Activated CD4-positive, alpha-beta memory T cell treated with anti-CD3 and anti-CD28 coated beads, Interleukin-2, amount 10 ng/mL, durations not matched to agents 7 days and 5 days (primary cell): ENCODE measurements around the gene ULK4. TPM values are rescaled to one million over a fixed set of nuclear protein-coding genes. Genes with fewer than 3 reads are reported as not detected.
"Not testable (repeated sequence)": the region's sequence is repeated elsewhere in the genome, so short reads cannot be mapped to it uniquely, and the experiment has no call there.

Experiments used
- CTCF ChIA-PET: fragments of 350-600 bp; sonication (Branson Sonifier 250); formaldehyde crosslinking; loops from one replicate; lab custom pipeline; 2021; ENCODE audit warnings: antibody characterized with exemption, inconsistent platforms; lab: Charles Lee
- POLR2A ChIA-PET: fragments of 350-600 bp; sonication (Branson Sonifier 250); formaldehyde crosslinking; loops from one replicate; lab custom pipeline; 2021; ENCODE audit warnings: antibody characterized with exemption; lab: Charles Lee
- DNase-seq: peaks from one replicate; pipeline ENCODE4 v3.0.0-alpha.2; 2020
- H3K27ac Mint-ChIP-seq: one replicate; pipeline ENCODE4 v1.8.0; 2021; ENCODE audit warnings: mild to moderate bottlenecking, mixed read lengths
- H3K27me3 Mint-ChIP-seq: one replicate; pipeline ENCODE4 v1.8.0; 2021; ENCODE audit warnings: mixed read lengths
- H3K36me3 Mint-ChIP-seq: one replicate; pipeline ENCODE4 v1.8.0; 2021; ENCODE audit warnings: low read depth, mixed read lengths
- H3K4me1 Mint-ChIP-seq: one replicate; pipeline ENCODE4 v1.8.0; 2021; ENCODE audit warnings: mixed read lengths
- H3K4me3 Mint-ChIP-seq: one replicate; pipeline ENCODE4 v1.8.0; 2021; ENCODE audit warnings: mild to moderate bottlenecking, mixed read lengths
- H3K9me3 Mint-ChIP-seq: one replicate; pipeline ENCODE4 v1.8.0; 2021; ENCODE audit warnings: mixed read lengths
- total RNA-seq, 2 experiments: library from RNA; stranded (reverse); gene quantifications; one replicate each; pipeline ENCODE4 v1.2.3, GENCODE V29; 2021

ULK4 gene
- total RNA-seq, 2 experiments from 2014 or later = 14.1 to 18.2 TPM

DNA sequence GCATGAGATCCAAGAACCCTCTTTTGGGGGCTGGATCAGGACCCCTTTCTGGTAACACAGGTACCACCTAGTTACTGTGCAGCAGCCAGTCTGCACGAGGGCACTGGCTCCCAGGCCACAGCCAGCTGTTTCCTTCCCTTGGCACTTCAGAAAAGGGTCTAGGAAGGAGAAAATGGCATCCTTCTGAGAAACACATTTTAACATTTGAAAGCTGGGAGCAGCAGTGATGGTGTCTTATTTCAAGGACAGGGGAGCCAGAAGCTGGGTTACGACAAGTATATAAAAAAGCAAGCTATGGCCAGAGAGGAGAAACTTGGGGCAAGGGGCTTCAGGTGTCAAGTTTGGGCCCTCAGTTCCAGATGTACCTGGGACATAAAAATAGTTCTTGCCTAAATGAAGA lies 479.8 kb downstream of the ULK4 start:
- H3K36me3 Mint-ChIP-seq = no peaks in the 10 kb centered on the region
- ChIA-PET CTCF (no interaction called here), POLR2A (no interaction called here)
- peaks cover 2% of the 10 kb centered on the region for H3K9me3 Mint-ChIP-seq
- DNase-seq = no peak
- H3K4me1 Mint-ChIP-seq = no peaks in the 10 kb centered on the region
- H3K27ac Mint-ChIP-seq = no peak overlapping the region
- H3K27me3 Mint-ChIP-seq = no peaks in the 10 kb centered on the region
- no peak overlapping the region for H3K4me3 Mint-ChIP-seq

DNA sequence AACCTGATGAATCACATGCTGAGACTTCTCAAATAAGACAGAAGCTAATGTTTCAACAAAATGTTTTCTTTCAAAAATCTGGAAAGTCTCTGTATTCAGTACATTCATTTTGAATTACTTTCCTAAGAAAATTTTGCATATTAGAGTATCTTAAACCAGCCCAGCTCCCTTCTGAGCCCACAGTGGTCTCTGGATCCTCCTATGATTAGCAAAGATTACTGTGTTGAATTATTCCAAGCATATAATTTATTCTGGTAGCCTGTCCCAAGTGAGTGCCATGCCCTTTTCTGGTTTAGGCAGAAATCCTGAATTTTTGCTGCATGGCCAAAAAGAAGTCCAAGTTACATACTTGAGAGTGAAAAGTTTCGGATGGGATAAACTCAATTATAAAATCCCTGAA lies 483.6 kb downstream of the ULK4 start:
- POLR2A ChIA-PET = no interaction called here

DNA sequence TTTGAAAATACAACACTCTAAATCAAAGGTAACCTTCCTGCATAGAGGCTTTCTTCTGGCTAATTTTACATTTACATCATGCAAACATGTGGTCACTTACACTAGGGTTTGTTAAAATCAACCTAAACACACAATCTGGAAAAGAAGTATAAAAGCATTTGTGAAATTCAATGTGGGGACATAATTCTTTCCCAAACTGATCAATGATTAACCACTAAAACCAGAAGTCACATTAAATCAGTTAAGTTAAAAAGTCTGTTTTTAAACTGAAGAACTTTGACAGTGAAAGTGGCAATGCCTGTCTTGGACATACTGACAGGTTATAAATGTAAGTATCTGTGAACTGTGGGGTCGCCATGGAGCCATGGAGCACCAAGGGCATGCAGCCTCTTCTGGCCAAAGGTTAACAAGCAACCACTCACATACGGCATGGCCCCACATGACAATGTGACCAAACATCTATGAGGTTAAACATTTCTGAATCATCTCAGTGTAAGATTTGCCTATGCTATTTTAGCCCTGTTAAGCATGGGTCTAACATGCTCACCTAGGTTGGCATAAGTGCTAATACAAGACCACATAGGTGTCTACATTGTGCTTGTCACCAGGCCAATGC lies 484.4 kb downstream of the ULK4 start:
- peaks cover 12% of the 10 kb centered on the region for H3K9me3 Mint-ChIP-seq
- H3K36me3 Mint-ChIP-seq = no peaks in the 10 kb centered on the region
- no peak overlapping the region for H3K4me3 Mint-ChIP-seq
- ChIA-PET CTCF (interaction anchor here (0.5 to 0.6 kb wide), 2 partner anchors 45 to 199 kb away, joined by 3 read pairs; no protein-coding TSS in a partner anchor), POLR2A (no interaction called here)
- H3K27me3 Mint-ChIP-seq = no peaks in the 10 kb centered on the region
- DNase-seq = no peak
- no peak overlapping the region for H3K27ac Mint-ChIP-seq
- H3K4me1 Mint-ChIP-seq = no peaks in the 10 kb centered on the region

More for the DNA sequence above, 483.6 kb downstream of the ULK4 start:
- no peaks in the 10 kb centered on the region for H3K36me3 Mint-ChIP-seq
- H3K27ac Mint-ChIP-seq = no peak overlapping the region
- no peak for DNase-seq
- no peak overlapping the region for H3K4me3 Mint-ChIP-seq
- CTCF ChIA-PET = no interaction called here
- H3K9me3 Mint-ChIP-seq = peaks cover 8% of the 10 kb centered on the region
- H3K27me3 Mint-ChIP-seq = no peaks in the 10 kb centered on the region
- H3K4me1 Mint-ChIP-seq = no peaks in the 10 kb centered on the region

DNA sequence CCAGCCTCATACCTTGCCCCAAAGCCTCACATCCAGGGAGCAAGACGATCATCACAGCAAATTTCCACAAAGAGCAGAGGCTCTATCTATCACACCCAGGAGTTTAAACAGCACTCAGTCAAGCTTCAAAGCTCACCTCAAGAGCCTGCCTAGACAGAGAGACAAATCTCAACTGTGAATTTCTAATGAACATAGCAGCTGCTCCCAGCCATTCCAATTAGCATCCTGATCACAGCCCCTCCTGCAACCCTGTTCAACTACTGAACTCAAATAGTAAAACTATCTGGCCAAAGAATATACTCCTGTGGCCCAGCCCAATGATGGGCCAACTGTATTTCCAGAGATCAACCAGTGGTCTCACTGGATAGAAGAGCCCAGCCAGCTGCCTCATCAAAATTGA lies 492.8 kb downstream of the ULK4 start:
- H3K27me3 Mint-ChIP-seq = no peaks in the 10 kb centered on the region
- ChIA-PET CTCF (interaction anchor here (0.7 kb wide), 1 partner anchor 278 kb away, joined by 6 read pairs; no protein-coding TSS in a partner anchor), POLR2A (no interaction called here)
- H3K4me1 Mint-ChIP-seq = no peaks in the 10 kb centered on the region
- H3K36me3 Mint-ChIP-seq = no peaks in the 10 kb centered on the region
- DNase-seq = no peak
- H3K4me3 Mint-ChIP-seq = no peak overlapping the region
- H3K27ac Mint-ChIP-seq = no peak overlapping the region
- H3K9me3 Mint-ChIP-seq = peaks cover 24% of the 10 kb centered on the region

DNA sequence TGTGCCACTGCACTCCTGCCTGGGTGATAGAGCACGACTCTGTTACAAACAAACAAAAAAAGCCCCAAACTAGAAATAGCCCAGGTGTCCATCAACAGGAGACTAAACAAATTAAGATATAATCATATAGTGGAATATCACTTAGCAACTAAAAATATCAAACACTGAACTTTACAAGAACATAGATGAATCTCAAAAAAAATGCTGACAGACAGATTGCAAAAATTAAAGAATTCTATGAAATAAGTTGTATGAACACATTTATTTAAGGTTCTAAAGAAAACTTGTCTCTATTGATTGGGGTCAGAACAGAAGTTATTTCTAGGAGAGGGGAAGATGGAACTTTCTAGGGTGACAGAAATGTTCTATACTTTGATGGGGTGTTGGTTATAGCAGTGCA lies 494.4 kb downstream of the ULK4 start:
- Mint-ChIP-seq H3K4me1 (no peaks in the 10 kb centered on the region), H3K27ac (no peak overlapping the region), H3K36me3 (no peaks in the 10 kb centered on the region), H3K27me3 (no peaks in the 10 kb centered on the region), H3K9me3 (peaks cover 17% of the 10 kb centered on the region), H3K4me3 (no peak overlapping the region)
- POLR2A ChIA-PET = no interaction called here
- CTCF ChIA-PET = no interaction called here
- no peak for DNase-seq

DNA sequence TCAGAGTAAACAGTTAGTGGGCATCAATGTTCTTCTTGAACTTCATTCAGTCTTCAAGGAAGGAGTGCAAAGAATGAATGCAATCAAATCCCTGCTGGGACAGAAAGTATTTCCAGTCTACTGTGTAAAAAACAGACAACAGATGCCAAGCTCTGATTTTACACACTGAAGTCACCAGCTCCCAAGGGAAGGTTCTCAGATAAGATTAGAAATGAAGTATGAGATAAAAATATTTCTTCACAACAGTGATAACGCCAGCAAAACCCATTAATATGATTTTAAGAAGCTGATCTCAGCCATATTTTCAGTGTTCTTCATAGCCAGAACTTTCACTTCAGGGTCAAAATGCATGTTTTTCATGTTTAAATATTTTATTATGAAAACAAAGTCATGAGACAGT lies 497.0 kb downstream of the ULK4 start:
- H3K4me1 Mint-ChIP-seq = no peaks in the 10 kb centered on the region
- DNase-seq = no peak
- ChIA-PET CTCF (no interaction called here), POLR2A (no interaction called here)
- H3K36me3 Mint-ChIP-seq = no peaks in the 10 kb centered on the region
- no peaks in the 10 kb centered on the region for H3K27me3 Mint-ChIP-seq
- peaks cover 5% of the 10 kb centered on the region for H3K9me3 Mint-ChIP-seq
- no peak overlapping the region for H3K27ac Mint-ChIP-seq
- no peak overlapping the region for H3K4me3 Mint-ChIP-seq

DNA sequence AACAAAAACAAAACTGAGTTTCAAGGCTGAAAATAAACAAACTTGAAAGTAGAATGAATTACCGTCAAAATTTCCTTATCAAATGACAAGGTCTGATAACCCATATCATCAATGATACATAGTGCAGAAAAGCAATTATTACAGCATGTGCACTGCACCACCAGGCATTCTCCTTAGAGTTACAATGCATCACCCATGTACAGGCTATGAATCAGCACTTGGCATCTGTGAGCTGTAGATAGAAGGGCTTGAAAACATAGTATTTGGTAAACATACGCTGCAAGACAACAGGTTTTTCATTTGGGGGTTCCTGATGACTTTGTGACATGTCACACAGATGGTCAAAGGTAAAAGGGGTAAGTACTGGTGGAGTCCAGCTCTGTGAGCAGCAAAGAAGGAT lies 497.5 kb downstream of the ULK4 start:
- ChIA-PET POLR2A (no interaction called here), CTCF (no interaction called here)

DNA sequence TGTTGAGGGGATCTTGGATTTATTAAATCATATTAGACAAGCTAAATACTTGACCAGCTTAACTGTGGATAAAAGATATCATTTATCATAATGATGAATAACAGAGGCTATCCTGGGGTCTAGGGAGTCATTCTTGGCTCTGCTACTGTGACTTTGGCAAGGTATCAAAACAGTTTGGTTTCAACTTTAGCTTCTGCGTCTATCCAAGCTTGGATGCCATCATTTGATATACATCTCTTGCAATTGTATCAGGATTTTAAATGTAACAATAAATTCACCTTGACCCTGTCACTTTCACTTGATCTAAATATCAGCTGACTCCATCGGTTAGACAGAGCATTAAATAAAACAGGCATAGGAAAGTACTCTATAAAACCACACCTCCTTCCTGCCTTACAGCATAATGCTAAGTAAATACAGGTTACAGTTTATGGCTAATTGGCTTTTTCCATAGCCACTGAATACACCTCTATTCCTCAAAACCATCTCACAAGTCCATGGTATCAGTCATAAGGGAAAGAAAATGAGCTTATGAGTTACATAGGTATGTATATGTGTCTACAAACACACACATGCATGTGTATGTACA lies 499.7 kb downstream of the ULK4 start:
- Mint-ChIP-seq H3K4me3 (no peak overlapping the region), H3K4me1 (no peaks in the 10 kb centered on the region), H3K27me3 (no peaks in the 10 kb centered on the region), H3K27ac (no peak overlapping the region), H3K36me3 (no peaks in the 10 kb centered on the region), H3K9me3 (no peaks in the 10 kb centered on the region)
- ChIA-PET CTCF (no interaction called here), POLR2A (no interaction called here)
- no peak for DNase-seq

More for the DNA sequence above, 497.5 kb downstream of the ULK4 start:
- Mint-ChIP-seq H3K36me3 (no peaks in the 10 kb centered on the region), H3K27me3 (no peaks in the 10 kb centered on the region), H3K4me3 (no peak overlapping the region), H3K27ac (no peak overlapping the region), H3K9me3 (peaks cover 3% of the 10 kb centered on the region), H3K4me1 (no peaks in the 10 kb centered on the region)
- no peak for DNase-seq

DNA sequence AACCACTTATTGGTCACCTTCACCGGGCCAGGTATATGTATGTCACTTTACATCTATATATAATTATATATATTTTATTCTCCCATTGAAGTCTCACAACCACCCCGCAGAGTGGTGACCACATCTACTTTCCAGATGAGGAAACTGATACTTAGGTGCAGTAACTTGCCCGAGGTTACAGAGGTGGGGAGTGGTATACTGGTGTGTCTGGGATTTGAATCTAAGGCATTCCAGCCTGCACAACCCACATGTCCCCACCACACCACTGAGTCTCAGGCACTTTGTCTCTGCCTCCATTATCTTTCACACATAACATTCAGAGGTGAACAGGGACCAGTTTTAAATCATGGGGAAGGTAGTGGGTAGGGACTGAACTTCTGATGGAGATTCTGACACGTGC lies 501.2 kb downstream of the ULK4 start:
- ChIA-PET CTCF (no interaction called here), POLR2A (no interaction called here)
- Mint-ChIP-seq H3K27ac (no peak overlapping the region), H3K36me3 (no peaks in the 10 kb centered on the region), H3K27me3 (no peaks in the 10 kb centered on the region), H3K9me3 (no peaks in the 10 kb centered on the region), H3K4me1 (no peaks in the 10 kb centered on the region), H3K4me3 (no peak overlapping the region)
- no peak for DNase-seq

DNA sequence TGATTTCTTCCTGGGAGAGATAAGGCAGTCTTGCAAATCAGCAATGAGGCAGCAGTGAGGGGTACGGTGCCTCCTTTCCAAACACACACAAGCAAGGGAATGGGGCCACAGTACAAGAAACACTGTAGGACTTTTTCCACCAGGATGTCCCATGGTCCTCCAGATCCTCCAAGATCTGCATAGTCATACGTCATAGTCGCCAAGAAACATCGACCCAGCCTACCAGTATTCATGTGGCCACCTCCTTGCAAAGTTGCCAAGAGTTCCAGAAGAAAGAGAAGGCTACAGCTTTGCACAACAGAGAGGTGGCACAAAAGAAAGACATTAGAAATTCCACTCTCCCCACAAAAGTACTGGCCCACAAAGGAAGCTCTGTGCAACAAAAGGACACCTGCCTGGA lies 504.7 kb downstream of the ULK4 start:
- H3K27ac Mint-ChIP-seq = no peak overlapping the region
- ChIA-PET POLR2A (no interaction called here), CTCF (no interaction called here)
- no peaks in the 10 kb centered on the region for H3K36me3 Mint-ChIP-seq
- no peak for DNase-seq
- H3K4me1 Mint-ChIP-seq = no peaks in the 10 kb centered on the region
- H3K9me3 Mint-ChIP-seq = no peaks in the 10 kb centered on the region
- no peak overlapping the region for H3K4me3 Mint-ChIP-seq
- no peaks in the 10 kb centered on the region for H3K27me3 Mint-ChIP-seq

DNA sequence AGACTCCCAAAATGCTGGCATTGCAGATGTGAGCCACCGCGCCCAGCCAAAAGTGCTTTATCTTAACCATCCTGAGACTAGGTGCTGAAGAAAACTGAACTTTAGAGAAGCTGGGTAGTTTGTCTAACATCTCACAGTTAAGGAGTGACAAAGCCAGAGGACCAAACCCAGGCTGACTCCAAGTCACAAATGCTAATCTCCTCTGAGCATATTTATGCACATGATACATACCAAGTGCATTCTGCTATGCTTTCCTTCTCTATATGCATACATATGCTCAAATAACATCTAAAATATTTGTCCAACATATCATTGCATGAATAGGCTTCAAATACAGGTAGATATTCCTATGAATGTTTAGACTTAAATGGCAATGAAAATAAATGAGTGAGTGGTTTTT lies 505.7 kb downstream of the ULK4 start:
- H3K4me1 Mint-ChIP-seq = no peaks in the 10 kb centered on the region
- H3K27ac Mint-ChIP-seq = no peak overlapping the region
- no peak overlapping the region for H3K4me3 Mint-ChIP-seq
- ChIA-PET POLR2A (no interaction called here), CTCF (no interaction called here)
- no peaks in the 10 kb centered on the region for H3K36me3 Mint-ChIP-seq
- H3K9me3 Mint-ChIP-seq = no peaks in the 10 kb centered on the region
- no peak for DNase-seq
- no peaks in the 10 kb centered on the region for H3K27me3 Mint-ChIP-seq

DNA sequence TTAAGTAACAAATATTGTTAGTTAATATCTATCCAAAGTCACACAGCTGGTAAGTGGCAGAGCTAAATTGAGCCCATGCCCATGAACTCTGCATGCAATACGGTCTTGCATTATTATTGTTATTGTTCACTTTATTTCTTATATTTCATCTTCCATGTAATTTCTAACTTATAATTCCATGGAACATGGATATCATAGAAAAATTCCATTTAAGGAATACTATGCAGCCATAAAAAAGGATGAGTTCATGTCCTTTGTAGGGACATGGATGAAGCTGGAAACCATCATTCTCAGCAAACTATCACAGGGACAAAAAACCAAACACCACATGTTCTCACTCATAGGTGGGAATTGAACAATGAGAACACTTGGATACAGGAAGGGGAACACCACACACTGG lies 508.3 kb downstream of the ULK4 start:
- H3K27me3 Mint-ChIP-seq, DNase-seq, H3K36me3 Mint-ChIP-seq, H3K27ac Mint-ChIP-seq, H3K4me3 Mint-ChIP-seq, H3K4me1 Mint-ChIP-seq, POLR2A ChIA-PET, H3K9me3 Mint-ChIP-seq, CTCF ChIA-PET: not testable (repeated sequence)

DNA sequence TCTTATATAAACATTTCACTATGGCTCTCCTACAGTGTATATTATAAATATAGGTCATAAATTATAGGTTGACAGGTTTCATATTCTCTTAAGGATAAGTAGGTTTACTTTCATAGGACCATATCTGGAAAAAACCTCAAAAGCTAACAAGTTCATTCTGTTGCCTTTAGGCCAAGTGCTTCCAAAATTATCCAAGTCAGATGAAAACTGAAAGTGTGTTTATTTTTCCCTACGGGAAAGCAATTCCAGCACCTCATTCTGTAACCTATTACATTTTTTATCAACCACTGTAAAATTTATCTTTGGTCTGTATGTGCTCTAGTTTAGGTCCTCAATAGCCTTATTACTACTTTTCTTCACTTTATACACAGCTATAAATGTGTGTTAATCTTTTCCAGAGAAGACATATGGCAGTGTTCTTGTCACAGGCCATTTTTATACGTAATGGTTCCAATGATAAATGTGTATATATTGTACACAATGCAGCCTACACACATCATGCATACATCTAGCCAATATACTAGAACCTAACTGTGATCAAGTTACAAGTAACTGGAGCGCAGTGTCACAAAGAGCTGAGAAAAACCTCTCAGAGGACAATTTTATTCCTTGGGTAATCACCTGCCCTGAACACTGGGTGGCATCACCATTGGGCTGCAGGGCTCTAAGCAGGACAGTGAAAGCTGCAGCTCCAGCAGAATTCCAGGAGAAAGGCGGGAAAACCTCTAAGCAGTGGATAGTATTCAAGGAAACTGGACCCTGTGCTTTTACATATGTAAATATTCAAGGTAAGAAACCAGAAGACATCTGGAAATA lies 511.3 kb downstream of the ULK4 start:
- no peaks in the 10 kb centered on the region for H3K4me1 Mint-ChIP-seq

More for the DNA sequence above, 511.3 kb downstream of the ULK4 start:
- DNase-seq = no peak
- POLR2A ChIA-PET = no interaction called here
- no peaks in the 10 kb centered on the region for H3K27me3 Mint-ChIP-seq
- CTCF ChIA-PET = no interaction called here
- no peaks in the 10 kb centered on the region for H3K9me3 Mint-ChIP-seq
- H3K36me3 Mint-ChIP-seq = no peaks in the 10 kb centered on the region
- no peak overlapping the region for H3K27ac Mint-ChIP-seq
- H3K4me3 Mint-ChIP-seq = no peak overlapping the region
